GM18951 (cell line): ENCODE measurements around the gene CHST9.

Source experiments
- POLR2A ChIP-seq: IDR thresholded peaks from 4 replicates; pipeline ENCODE4 v1.6.1; 2011; ENCODE audit warnings: mild to moderate bottlenecking; ENCODE audit not compliant: insufficient read length, insufficient read depth; ENCODE audit errors: extremely low read depth
- in situ Hi-C: fragments of 300-500 bp; cut with MboI; formaldehyde crosslinking; loops from one replicate; pipeline ENCODE4 v1.12.0; 2022; ENCODE audit warnings: low sequenced_read_pairs, mixed read lengths, inconsistent platforms; ENCODE audit not compliant: unreplicated experiment

Gene CHST9

DNA sequence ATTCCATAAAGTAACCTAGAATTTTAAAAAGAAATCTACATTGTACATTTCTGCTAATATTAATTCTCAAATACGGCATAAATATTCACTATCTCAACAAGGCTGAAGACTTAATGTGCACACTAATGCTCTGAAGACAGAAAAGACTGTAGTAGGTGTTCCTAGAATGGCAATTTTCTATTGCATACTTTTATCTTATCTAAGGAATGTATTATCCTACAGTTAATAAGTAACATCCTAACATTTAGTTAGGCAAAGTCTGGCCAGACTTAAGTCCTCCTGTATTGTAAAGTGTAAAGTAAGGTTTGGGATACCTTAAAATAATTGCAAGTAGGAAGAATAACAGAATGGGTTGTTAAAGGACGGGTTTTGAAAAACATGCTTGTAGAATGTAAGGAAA, 42.2 kb downstream of the CHST9 start:
- in situ Hi-C loops, result no loop called here
- no peak for TF ChIP-seq POLR2A

- in situ Hi-C loops, result no loop called here
These were observed 43.2 kb downstream of the CHST9 start for GRCh38 chr18:27141876-27142275.

DNA sequence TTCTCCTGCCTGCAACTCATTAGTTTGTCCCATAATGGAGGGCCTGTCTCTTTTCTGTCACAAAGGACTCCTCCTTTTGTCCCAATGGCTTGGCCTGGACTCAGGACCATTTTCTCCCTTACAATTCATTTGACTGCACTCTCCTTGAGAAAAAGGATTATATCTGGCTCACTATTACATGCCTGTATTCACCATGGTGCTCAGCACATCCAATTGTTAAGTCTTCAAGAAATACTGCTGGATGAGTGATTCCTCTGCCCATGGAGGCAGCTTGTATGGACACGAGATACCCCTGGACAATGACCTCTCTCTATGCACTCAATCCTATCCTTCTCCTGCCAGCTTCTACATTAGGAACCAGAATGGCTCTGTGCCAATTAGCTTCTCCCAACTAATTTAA, 47.0 kb downstream of the CHST9 start:
- in situ Hi-C loops, result no loop called here
- TF ChIP-seq POLR2A, result no peak

More at GRCh38 chr18:27141876-27142275, 43.2 kb downstream of the CHST9 start:
- TF ChIP-seq POLR2A, result no peak

GRCh38 chr18:27136208-27136535, 48.9 kb downstream of the CHST9 start:
- TF ChIP-seq POLR2A, result no peak
- in situ Hi-C loops, result no loop called here

GRCh38 chr18:27135504-27136207, 49.5 kb downstream of the CHST9 start:
- in situ Hi-C loops, result no loop called here
- no peak for TF ChIP-seq POLR2A

- in situ Hi-C loops, result no loop called here
- TF ChIP-seq POLR2A, result no peak
These were observed 55.0 kb downstream of the CHST9 start for GRCh38 chr18:27130065-27130630.

DNA sequence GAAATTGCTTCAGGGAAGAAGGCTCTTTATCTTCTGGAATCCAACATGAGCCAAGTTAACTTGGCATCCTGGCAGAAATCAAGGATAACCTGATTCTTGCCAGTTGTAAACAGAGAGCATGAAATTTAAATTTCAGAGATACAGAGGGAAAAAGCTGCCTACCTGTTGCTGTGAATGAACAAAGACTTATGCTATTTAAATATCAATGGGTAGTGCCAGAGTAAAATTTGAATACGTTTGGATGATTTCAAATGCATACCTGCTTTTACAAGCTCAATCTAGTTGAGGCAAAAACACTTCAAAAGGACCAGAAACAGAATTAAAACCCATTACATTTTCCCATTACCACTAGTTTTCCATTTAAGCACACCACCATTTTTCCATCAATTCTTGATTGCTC, 60.9 kb downstream of the CHST9 start:
- TF ChIP-seq POLR2A, result no peak
- in situ Hi-C loops, result no loop called here

DNA sequence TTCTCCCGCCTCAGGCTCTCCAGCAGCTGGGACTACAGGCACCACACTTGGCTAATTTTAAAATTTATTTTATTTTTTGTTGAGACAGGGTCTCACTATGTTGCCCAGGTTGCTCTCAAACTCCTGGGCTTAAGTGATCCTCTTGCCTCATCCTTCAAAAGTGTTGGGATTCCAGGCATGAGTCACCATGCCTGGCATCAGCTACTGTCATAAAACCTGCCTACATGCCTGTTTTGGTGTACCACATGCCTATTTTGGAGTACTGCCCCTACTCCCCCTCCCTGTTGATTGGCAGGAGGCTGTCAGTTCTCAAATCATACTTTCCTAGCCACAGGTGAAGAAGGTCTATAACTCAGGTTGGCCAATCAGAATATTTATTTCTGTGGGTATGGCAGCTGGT, 64.0 kb downstream of the CHST9 start:
- in situ Hi-C loops, result no loop called here

GRCh38 chr18:27120246-27120645, 64.9 kb downstream of the CHST9 start:
- in situ Hi-C loops, result no loop called here
- no peak for TF ChIP-seq POLR2A

More for the DNA sequence above, 64.0 kb downstream of the CHST9 start:
- no peak for TF ChIP-seq POLR2A

GRCh38 chr18:27118973-27119372, 66.1 kb downstream of the CHST9 start:
- in situ Hi-C loops, result no loop called here
- no peak for TF ChIP-seq POLR2A

- in situ Hi-C loops, result no loop called here
- TF ChIP-seq POLR2A, result no peak
These were observed 70.3 kb downstream of the CHST9 start for GRCh38 chr18:27114842-27115241.

DNA sequence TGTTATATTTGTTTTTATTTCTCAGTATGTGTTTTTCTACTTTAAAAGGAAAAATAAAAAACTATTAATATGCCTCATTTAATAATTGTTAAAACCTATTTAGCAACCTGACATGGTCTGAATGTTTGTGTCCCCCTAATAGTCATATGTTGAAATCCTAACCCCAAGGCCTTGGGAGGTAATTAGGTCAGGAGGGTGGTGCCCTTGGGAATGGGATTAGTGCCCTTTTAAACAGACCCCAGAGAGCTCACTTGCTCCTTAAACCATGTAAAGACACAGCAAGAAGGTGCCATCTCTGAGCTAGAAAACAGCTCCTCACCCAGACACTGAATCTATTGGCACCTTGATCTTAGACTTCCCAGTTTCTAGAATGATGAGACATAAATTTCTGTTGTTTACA, 71.8 kb downstream of the CHST9 start:
- no peak for TF ChIP-seq POLR2A
- in situ Hi-C loops, result no loop called here

DNA sequence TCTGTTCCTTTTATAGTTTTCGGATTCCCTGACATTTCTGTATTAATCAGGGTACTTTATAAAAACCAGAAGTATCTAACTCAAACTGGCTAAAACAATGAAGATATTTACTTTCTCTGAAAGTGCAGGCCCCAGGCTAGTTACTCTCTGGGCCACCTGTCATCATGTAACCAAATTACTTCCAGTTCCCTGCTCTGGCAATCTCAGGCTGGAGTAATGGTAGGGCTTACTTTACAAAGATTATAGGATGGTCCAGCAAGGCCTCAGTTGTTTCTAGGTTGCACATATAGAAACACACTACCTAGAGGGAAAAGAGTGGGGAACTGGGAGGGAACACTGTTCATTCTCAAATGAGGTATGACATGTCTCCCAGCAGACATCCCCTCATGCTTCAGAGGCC, 74.8 kb downstream of the CHST9 start:
- TF ChIP-seq POLR2A, result no peak
- in situ Hi-C loops, result no loop called here

GRCh38 chr18:27109451-27109850, 75.7 kb downstream of the CHST9 start:
- in situ Hi-C loops, result no loop called here
- TF ChIP-seq POLR2A, result no peak
